ENCODE results near the gene GPR153. TPM values are rescaled to one million over a fixed set of nuclear protein-coding genes. Genes with fewer than 3 reads are reported as not detected.

Gene GPR153
- total RNA-seq, 1 experiment from 2014 or later, result 3.2 TPM

GRCh38 chr1:6286266-6286665 is 25.4 kb upstream of the GPR153 start:
- Mint-ChIP-seq H3K4me3 (ENCODE audit: unreplicated experiment) (no peak overlapping the region), H3K27me3 (ENCODE audit: insufficient read depth, unreplicated experiment) (no peaks in the 10 kb centered on the region), H3K9me3 (ENCODE audit: unreplicated experiment) (no peaks in the 10 kb centered on the region), H3K4me1 (ENCODE audit: low read depth, unreplicated experiment) (no peaks in the 10 kb centered on the region), H3K36me3 (ENCODE audit: insufficient read depth, unreplicated experiment) (peaks cover 24% of the 10 kb centered on the region), H3K27ac (ENCODE audit: unreplicated experiment) (no peak overlapping the region)
- ChIA-PET POLR2A (no interaction called here), CTCF (interaction anchor here (0.6 kb wide), 1 partner anchor 25 kb away, joined by 5 read pairs; the partner anchor contains the start of gene GPR153)
- Histone ChIP-seq H3K9me3 (no peaks in the 10 kb centered on the region), H3K27me3 (replicated peaks; ENCODE audit: control insufficient read depth, insufficient read depth, low read length) (no peaks in the 10 kb centered on the region), H3K4me3 (ENCODE audit: low read depth, low read length) (no peak overlapping the region), H3K36me3 (ENCODE audit: control insufficient read depth, insufficient read depth, low read length) (no peaks in the 10 kb centered on the region; the same call in 1 of the 2 replicates), H3K4me1 (no peaks in the 10 kb centered on the region)
- intact Hi-C loops (cut with micrococcal nuclease; ENCODE audit: unreplicated experiment), result no loop called here
- BruUV-seq (replicated peaks), result no TSS peak
- no peak for DNase-seq
- no peak for TF ChIP-seq CTCF (IDR thresholded peaks at IDR 0.05; ENCODE audit: insufficient read depth in 1 of 2, low read depth in 1 of 2, low read length in 1 of 2, severe bottlenecking in 1 of 2, unreplicated experiment in 1 of 2)

DNA sequence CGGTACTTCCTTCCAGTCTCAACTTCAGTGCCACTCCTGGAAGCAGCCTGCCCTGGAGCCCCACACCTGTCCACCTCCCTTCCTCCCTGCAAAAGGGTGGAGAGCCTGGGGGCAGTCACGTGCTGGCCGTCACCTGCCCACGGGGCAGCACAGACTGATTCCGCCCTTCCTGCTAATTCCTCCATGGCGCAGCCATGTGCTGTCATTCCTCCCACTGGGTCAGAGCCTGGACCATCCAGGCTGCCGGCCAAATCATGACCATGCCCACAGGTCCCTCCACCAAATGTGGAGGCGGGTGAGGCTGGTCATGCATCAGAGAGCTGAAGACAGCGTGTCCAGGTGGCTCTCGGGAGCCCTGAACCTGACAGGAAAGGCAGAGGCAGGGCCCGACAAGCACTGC is 24.4 kb upstream of the GPR153 start:
- Mint-ChIP-seq H3K9me3 (ENCODE audit: unreplicated experiment) (no peaks in the 10 kb centered on the region), H3K36me3 (ENCODE audit: insufficient read depth, unreplicated experiment) (peaks cover 24% of the 10 kb centered on the region)

DNA sequence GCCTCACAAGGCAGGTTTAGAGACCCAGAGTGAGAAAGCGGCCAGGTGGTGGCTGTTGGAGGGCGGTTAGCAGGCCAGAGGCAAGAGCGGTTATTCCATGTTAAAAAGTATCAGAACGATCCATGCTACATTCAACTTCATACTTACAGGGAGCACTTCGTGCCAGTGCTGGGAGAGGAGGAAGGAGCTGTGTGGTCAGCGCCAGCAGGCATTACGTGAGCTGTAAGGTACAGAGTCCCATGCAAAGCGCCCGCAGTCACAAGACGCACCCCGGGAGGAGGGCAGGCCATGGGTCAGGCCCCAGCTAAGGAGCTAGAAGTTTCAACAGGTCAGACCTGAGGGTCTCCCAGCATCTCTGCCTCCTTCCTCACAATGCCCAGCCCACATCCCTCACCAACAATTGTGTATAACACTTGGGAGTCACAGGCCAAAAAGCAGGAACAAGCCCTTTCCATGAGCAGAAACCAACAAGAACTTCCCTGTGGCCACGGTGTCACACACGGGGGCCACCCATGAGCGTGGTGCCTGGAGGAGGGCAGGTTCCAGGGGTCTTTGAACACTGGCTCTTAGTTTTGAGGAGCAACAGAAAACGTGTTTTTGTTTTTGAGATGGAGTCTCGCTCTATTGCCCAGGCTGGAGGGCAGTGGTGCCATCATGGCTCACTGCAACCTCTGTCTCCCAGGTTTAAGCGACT is 21.8 kb upstream of the GPR153 start:
- Histone ChIP-seq H3K9me3 (no peaks in the 10 kb centered on the region), H3K4me1 (no peaks in the 10 kb centered on the region), H3K4me3 (ENCODE audit: low read depth, low read length) (no peak overlapping the region), H3K27me3 (replicated peaks; ENCODE audit: control insufficient read depth, insufficient read depth, low read length) (no peaks in the 10 kb centered on the region), H3K36me3 (ENCODE audit: control insufficient read depth, insufficient read depth, low read length) (no peaks in the 10 kb centered on the region; the same call in 1 of the 2 replicates)
- Mint-ChIP-seq H3K9me3 (ENCODE audit: unreplicated experiment) (no peaks in the 10 kb centered on the region), H3K36me3 (ENCODE audit: insufficient read depth, unreplicated experiment) (peaks cover 22% of the 10 kb centered on the region), H3K27me3 (ENCODE audit: insufficient read depth, unreplicated experiment) (no peaks in the 10 kb centered on the region), H3K4me1 (ENCODE audit: low read depth, unreplicated experiment) (no peaks in the 10 kb centered on the region), H3K4me3 (ENCODE audit: unreplicated experiment) (no peak overlapping the region), H3K27ac (ENCODE audit: unreplicated experiment) (no peak overlapping the region)
- no peak for TF ChIP-seq CTCF (IDR thresholded peaks at IDR 0.05; ENCODE audit: insufficient read depth in 1 of 2, low read depth in 1 of 2, low read length in 1 of 2, severe bottlenecking in 1 of 2, unreplicated experiment in 1 of 2)
- CTCF ChIA-PET, result no interaction called here
- intact Hi-C loops (cut with micrococcal nuclease; ENCODE audit: unreplicated experiment), result no loop called here
- no peak for DNase-seq
- no TSS peak for BruUV-seq (replicated peaks)
- POLR2A ChIA-PET, result no interaction called here

More for the DNA sequence above, 24.4 kb upstream of the GPR153 start:
- Histone ChIP-seq H3K27me3 (replicated peaks; ENCODE audit: control insufficient read depth, insufficient read depth, low read length) (no peaks in the 10 kb centered on the region), H3K4me1 (no peaks in the 10 kb centered on the region), H3K9me3 (no peaks in the 10 kb centered on the region), H3K4me3 (ENCODE audit: low read depth, low read length) (no peak overlapping the region), H3K36me3 (ENCODE audit: control insufficient read depth, insufficient read depth, low read length) (no peaks in the 10 kb centered on the region; the same call in 1 of the 2 replicates)
- BruUV-seq (replicated peaks), result no TSS peak
- ChIA-PET CTCF (no interaction called here), POLR2A (no interaction called here)
- DNase-seq, result no peak
- H3K4me3 Mint-ChIP-seq (ENCODE audit: unreplicated experiment), result no peak overlapping the region
- no peaks in the 10 kb centered on the region for H3K4me1 Mint-ChIP-seq (ENCODE audit: low read depth, unreplicated experiment)
- no peak overlapping the region for H3K27ac Mint-ChIP-seq (ENCODE audit: unreplicated experiment)
- H3K27me3 Mint-ChIP-seq (ENCODE audit: insufficient read depth, unreplicated experiment), result no peaks in the 10 kb centered on the region
- no peak for TF ChIP-seq CTCF (IDR thresholded peaks at IDR 0.05; ENCODE audit: insufficient read depth in 1 of 2, low read depth in 1 of 2, low read length in 1 of 2, severe bottlenecking in 1 of 2, unreplicated experiment in 1 of 2)
- intact Hi-C loops (cut with micrococcal nuclease; ENCODE audit: unreplicated experiment), result no loop called here

All from Caco-2 (cell line).